Activated CD4-positive, CD25-positive, alpha-beta regulatory T cell (primary cell): Measurements from ENCODE around the gene SWSAP1.
A peak's percentile ranks its signal among the peaks of the same experiment; 100 is the strongest.
"Not testable (repeated sequence)": the region's sequence is repeated elsewhere in the genome, so short reads cannot be mapped to it uniquely, and the experiment has no call there.

Experiments
- DNase-seq, 4 experiments: peaks; one replicate each; lab custom pipeline; 2025; lab: John Stamatoyannopoulos, UW

The SWSAP1 gene

GRCh38 chr19:11379269-11379845 lies 4.9 kb downstream of the SWSAP1 start:
- not testable (repeated sequence) for DNase-seq

GRCh38 chr19:11379857-11380350 lies 5.4 kb downstream of the SWSAP1 start:
- no peak for DNase-seq

- peak; percentile 81 to 95 (median 93) for DNase-seq
Observed at GRCh38 chr19:11380653-11381537, 6.4 kb downstream of the SWSAP1 start.

GRCh38 chr19:11382898-11383705 lies 8.6 kb downstream of the SWSAP1 start:
- DNase-seq: peak in 1 of 4 experiments; percentile 17

- no peak for DNase-seq
Observed at GRCh38 chr19:11383706-11384048, 9.2 kb downstream of the SWSAP1 start.

GRCh38 chr19:11384778-11385129 lies 10.3 kb downstream of the SWSAP1 start:
- DNase-seq: no peak

GRCh38 chr19:11387162-11388034 lies 12.9 kb downstream of the SWSAP1 start:
- DNase-seq: no peak

GRCh38 chr19:11390359-11390758 lies 15.9 kb downstream of the SWSAP1 start:
- no peak for DNase-seq

GRCh38 chr19:11390933-11391680 lies 16.6 kb downstream of the SWSAP1 start:
- DNase-seq: no peak

- no peak for DNase-seq
Observed at GRCh38 chr19:11397089-11397610, 22.7 kb downstream of the SWSAP1 start.

- DNase-seq: no peak
Observed at GRCh38 chr19:11399667-11400066, 25.2 kb downstream of the SWSAP1 start.

- no peak for DNase-seq
Observed at GRCh38 chr19:11400798-11401197, 26.3 kb downstream of the SWSAP1 start.

GRCh38 chr19:11401808-11402543 lies 27.5 kb downstream of the SWSAP1 start:
- DNase-seq: no peak

GRCh38 chr19:11404588-11405222 lies 30.2 kb downstream of the SWSAP1 start:
- DNase-seq: no peak

- DNase-seq: peak in 1 of 4 experiments; percentile 20
Observed at GRCh38 chr19:11405846-11406643, 31.6 kb downstream of the SWSAP1 start.

- DNase-seq: not testable (repeated sequence)
Observed at GRCh38 chr19:11406703-11407236, 32.3 kb downstream of the SWSAP1 start.

GRCh38 chr19:11408591-11408990 lies 34.1 kb downstream of the SWSAP1 start:
- DNase-seq: no peak

GRCh38 chr19:11410682-11411081 lies 36.2 kb downstream of the SWSAP1 start:
- no peak for DNase-seq
